Raji (cell line): ENCODE data around the gene DRC7.

Source experiments
- POLR2A ChIP-seq: IDR thresholded peaks from 2 replicates; pipeline ENCODE4 v1.6.1; 2011; ENCODE audit warnings: low read depth, low read length, control low read depth; ENCODE audit not compliant: insufficient read depth

Gene DRC7

GRCh38 chr16:57711346-57711745 lies 16.7 kb downstream of the DRC7 start:
- TF ChIP-seq POLR2A, result no peak

GRCh38 chr16:57711993-57712392 lies 17.4 kb downstream of the DRC7 start:
- no peak for TF ChIP-seq POLR2A

GRCh38 chr16:57713596-57713995 lies 19.0 kb downstream of the DRC7 start:
- TF ChIP-seq POLR2A, result no peak

GRCh38 chr16:57714047-57714446 lies 19.4 kb downstream of the DRC7 start:
- TF ChIP-seq POLR2A, result no peak

GRCh38 chr16:57720142-57720575 lies 25.6 kb downstream of the DRC7 start:
- TF ChIP-seq POLR2A, result no peak

- TF ChIP-seq POLR2A, result no peak
Measured at GRCh38 chr16:57721356-57722209, 27.0 kb downstream of the DRC7 start.

- no peak for TF ChIP-seq POLR2A
Measured at GRCh38 chr16:57722210-57722499, 27.5 kb downstream of the DRC7 start.

- no peak for TF ChIP-seq POLR2A
Measured at GRCh38 chr16:57722651-57723050, 28.0 kb downstream of the DRC7 start.

GRCh38 chr16:57723170-57723569 lies 28.6 kb downstream of the DRC7 start:
- no peak for TF ChIP-seq POLR2A

GRCh38 chr16:57724531-57724930 lies 29.9 kb downstream of the DRC7 start:
- TF ChIP-seq POLR2A, result no peak

- TF ChIP-seq POLR2A, result no peak
Measured at GRCh38 chr16:57725151-57725550, 30.5 kb downstream of the DRC7 start.

GRCh38 chr16:57725554-57725953 lies 30.9 kb downstream of the DRC7 start:
- no peak for TF ChIP-seq POLR2A

GRCh38 chr16:57725976-57726375 lies 31.4 kb downstream of the DRC7 start:
- no peak for TF ChIP-seq POLR2A

- TF ChIP-seq POLR2A, result no peak
Measured at GRCh38 chr16:57726433-57726947, 31.9 kb downstream of the DRC7 start.

GRCh38 chr16:57727610-57728009 lies 33.0 kb downstream of the DRC7 start:
- TF ChIP-seq POLR2A, result no peak

GRCh38 chr16:57728336-57729181 lies 34.0 kb downstream of the DRC7 start:
- TF ChIP-seq POLR2A, result no peak
